Mesothelial cell of epicardium (in vitro differentiated cells): Measurements from ENCODE around the gene MGRN1. TPM values are rescaled to one million over a fixed set of nuclear protein-coding genes. Genes with fewer than 3 reads are reported as not detected.

ENCODE experiments used
- DNase-seq, 2 experiments: peaks; one replicate each; pipeline ENCODE4 v3.0.0; 2021; ENCODE audit warnings: low spot score in 2 of 2; ENCODE audit not compliant: unreplicated experiment in 2 of 2
- H3K27ac Mint-ChIP-seq: 2 replicates; pipeline ENCODE4 v1.8.0; 2021; ENCODE audit warnings: mixed read lengths
- H3K27me3 Mint-ChIP-seq: 2 replicates; pipeline ENCODE4 v1.8.0; 2021; ENCODE audit warnings: low read depth, mixed read lengths
- H3K36me3 Mint-ChIP-seq: 2 replicates; pipeline ENCODE4 v1.8.0; 2021; ENCODE audit warnings: mixed read lengths
- H3K4me1 Mint-ChIP-seq: 2 replicates; pipeline ENCODE4 v1.8.0; 2021; ENCODE audit warnings: mixed read lengths
- H3K4me3 Mint-ChIP-seq: 2 replicates; pipeline ENCODE4 v1.8.0; 2021; ENCODE audit warnings: mild to moderate bottlenecking, moderate library complexity, mixed read lengths
- H3K9me3 Mint-ChIP-seq: 2 replicates; pipeline ENCODE4 v1.8.0; 2021; ENCODE audit warnings: mixed read lengths
- CTCF ChIP-seq: fragments of 200-600 bp; sonication (generic); IDR thresholded peaks from one replicate; pipeline ENCODE4 v1.5.0; 2021; ENCODE audit warnings: antibody characterized with exemption; ENCODE audit not compliant: unreplicated experiment
- total RNA-seq: library from RNA; stranded (reverse); gene quantifications from 3 replicates; pipeline ENCODE4 v1.2.1, GENCODE V29; 2021

MGRN1 gene
- total RNA-seq, 1 donor from 2014 or later: 110 TPM

- Mint-ChIP-seq H3K4me3 (no peak overlapping the region), H3K27ac (no peak overlapping the region), H3K27me3 (no peaks in the 10 kb centered on the region), H3K36me3 (peaks cover 37% of the 10 kb centered on the region), H3K4me1 (no peaks in the 10 kb centered on the region), H3K9me3 (peaks cover 3% of the 10 kb centered on the region)
- TF ChIP-seq CTCF: no peak
- DNase-seq: no peak
Observed at GRCh38 chr16:4651827-4652226, 27.2 kb downstream of the MGRN1 start.

GRCh38 chr16:4652561-4652960 lies 27.9 kb downstream of the MGRN1 start:
- Mint-ChIP-seq H3K4me3 (no peak overlapping the region), H3K27me3 (no peaks in the 10 kb centered on the region), H3K27ac (no peak overlapping the region), H3K36me3 (peaks cover 34% of the 10 kb centered on the region), H3K4me1 (no peaks in the 10 kb centered on the region), H3K9me3 (peaks cover 3% of the 10 kb centered on the region)
- DNase-seq: no peak
- no peak for TF ChIP-seq CTCF

GRCh38 chr16:4654011-4654963 lies 29.7 kb downstream of the MGRN1 start:
- H3K27me3 Mint-ChIP-seq: no peaks in the 10 kb centered on the region
- no peak overlapping the region for H3K27ac Mint-ChIP-seq
- no peaks in the 10 kb centered on the region for H3K4me1 Mint-ChIP-seq
- no peak for TF ChIP-seq CTCF
- H3K4me3 Mint-ChIP-seq: no peak overlapping the region
- H3K36me3 Mint-ChIP-seq: peaks cover 27% of the 10 kb centered on the region
- H3K9me3 Mint-ChIP-seq: no peaks in the 10 kb centered on the region
- DNase-seq: no peak

GRCh38 chr16:4654964-4655590 lies 30.5 kb downstream of the MGRN1 start:
- no peak overlapping the region for H3K27ac Mint-ChIP-seq
- H3K4me3 Mint-ChIP-seq: no peak overlapping the region
- peaks cover 23% of the 10 kb centered on the region for H3K36me3 Mint-ChIP-seq
- no peaks in the 10 kb centered on the region for H3K9me3 Mint-ChIP-seq
- H3K4me1 Mint-ChIP-seq: no peaks in the 10 kb centered on the region
- TF ChIP-seq CTCF: no peak
- H3K27me3 Mint-ChIP-seq: no peaks in the 10 kb centered on the region
- no peak for DNase-seq

GRCh38 chr16:4655801-4656200 lies 31.2 kb downstream of the MGRN1 start:
- no peak for TF ChIP-seq CTCF
- no peaks in the 10 kb centered on the region for H3K27me3 Mint-ChIP-seq
- no peak overlapping the region for H3K4me3 Mint-ChIP-seq
- no peaks in the 10 kb centered on the region for H3K9me3 Mint-ChIP-seq
- DNase-seq: no peak
- H3K4me1 Mint-ChIP-seq: no peaks in the 10 kb centered on the region
- peaks cover 18% of the 10 kb centered on the region for H3K36me3 Mint-ChIP-seq
- no peak overlapping the region for H3K27ac Mint-ChIP-seq
